ENCODE results near the gene PRIMA1. TPM values are rescaled to one million over a fixed set of nuclear protein-coding genes. Genes with fewer than 3 reads are reported as not detected.

PRIMA1 gene
- total and polyA plus RNA-seq, 4 donors, result 0.38 to 8.9 (median 3.7) TPM

GRCh38 chr14:93716746-93717667 lies 71.3 kb downstream of the PRIMA1 start:
- Histone ChIP-seq H3K27me3 (ENCODE audit: control insufficient read depth in 1 of 2, insufficient read depth in 2 of 2, low read length in 1 of 2) (no peaks in the 10 kb centered on the region), H3K4me3 (ENCODE audit: low read length in 2 of 2) (no peak overlapping the region), H3K36me3 (ENCODE audit: control insufficient read depth in 1 of 2, insufficient read depth in 2 of 2, low read length in 1 of 2) (no peaks in the 10 kb centered on the region), H3K4me1 (ENCODE audit: control insufficient read depth in 1 of 2, insufficient read depth in 2 of 2, low read length in 2 of 2) (no peaks in the 10 kb centered on the region), H3K27ac (ENCODE audit: low read depth in 1 of 2, low read length in 2 of 2) (no peak overlapping the region), H3K9me3 (ENCODE audit: control insufficient read depth, low read length) (no peaks in the 10 kb centered on the region)
- DNase-seq (peak in 1 of 2 donors; percentile 67), ATAC-seq (ENCODE audit: low FRiP score) (no peak)
- WGBS, 2 donors, result 92 to 94% methylated on average over 14 of the region's 14 CpGs
- intact Hi-C loops (cut with DNase I), result no loop called here

GRCh38 chr14:93716002-93716745 lies 72.1 kb downstream of the PRIMA1 start:
- no peak for ATAC-seq (ENCODE audit: low FRiP score)
- Histone ChIP-seq H3K9me3 (ENCODE audit: control insufficient read depth, low read length) (no peaks in the 10 kb centered on the region), H3K4me1 (ENCODE audit: control insufficient read depth in 1 of 2, insufficient read depth in 2 of 2, low read length in 2 of 2) (no peaks in the 10 kb centered on the region), H3K27me3 (ENCODE audit: control insufficient read depth in 1 of 2, insufficient read depth in 2 of 2, low read length in 1 of 2) (no peaks in the 10 kb centered on the region), H3K36me3 (ENCODE audit: control insufficient read depth in 1 of 2, insufficient read depth in 2 of 2, low read length in 1 of 2) (no peaks in the 10 kb centered on the region), H3K4me3 (ENCODE audit: low read length in 2 of 2) (no peak overlapping the region), H3K27ac (ENCODE audit: low read depth in 1 of 2, low read length in 2 of 2) (no peak overlapping the region)
- WGBS, 2 donors, result 91 to 93% methylated on average over 8 of the region's 8 CpGs
- no peak for DNase-seq
- intact Hi-C loops (cut with DNase I), result no loop called here

GRCh38 chr14:93715279-93715927 lies 72.9 kb downstream of the PRIMA1 start:
- intact Hi-C loops (cut with DNase I), result no loop called here
- ATAC-seq (ENCODE audit: low FRiP score) (no peak), DNase-seq (peak in 1 of 2 donors; percentile 63)
- H3K36me3 ChIP-seq (ENCODE audit: control insufficient read depth in 1 of 2, insufficient read depth in 2 of 2, low read length in 1 of 2), result no peaks in the 10 kb centered on the region
- no peaks in the 10 kb centered on the region for H3K9me3 ChIP-seq (ENCODE audit: control insufficient read depth, low read length)
- H3K4me1 ChIP-seq (ENCODE audit: control insufficient read depth in 1 of 2, insufficient read depth in 2 of 2, low read length in 2 of 2), result no peaks in the 10 kb centered on the region
- no peak overlapping the region for H3K27ac ChIP-seq (ENCODE audit: low read depth in 1 of 2, low read length in 2 of 2)
- no peak overlapping the region for H3K4me3 ChIP-seq (ENCODE audit: low read length in 2 of 2)
- no peaks in the 10 kb centered on the region for H3K27me3 ChIP-seq (ENCODE audit: control insufficient read depth in 1 of 2, insufficient read depth in 2 of 2, low read length in 1 of 2)
- WGBS, 2 donors, result 62 to 63% methylated on average over 13 of the region's 13 CpGs

- Histone ChIP-seq H3K27me3 (ENCODE audit: control insufficient read depth in 1 of 2, insufficient read depth in 2 of 2, low read length in 1 of 2) (no peaks in the 10 kb centered on the region), H3K4me3 (ENCODE audit: low read length in 2 of 2) (no peak overlapping the region), H3K27ac (ENCODE audit: low read depth in 1 of 2, low read length in 2 of 2) (no peak overlapping the region), H3K9me3 (ENCODE audit: control insufficient read depth, low read length) (no peaks in the 10 kb centered on the region), H3K4me1 (ENCODE audit: control insufficient read depth in 1 of 2, insufficient read depth in 2 of 2, low read length in 2 of 2) (no peaks in the 10 kb centered on the region), H3K36me3 (ENCODE audit: control insufficient read depth in 1 of 2, insufficient read depth in 2 of 2, low read length in 1 of 2) (no peaks in the 10 kb centered on the region)
- intact Hi-C loops (cut with DNase I), result no loop called here
- 77% methylated on average over 7 of the region's 7 CpGs for whole genome bisulfite sequencing, 2 donors
- ATAC-seq (ENCODE audit: low FRiP score) (no peak), DNase-seq (no peak)
Measured at GRCh38 chr14:93714605-93715004, 73.7 kb downstream of the PRIMA1 start.

GRCh38 chr14:93713726-93714405 lies 74.4 kb downstream of the PRIMA1 start:
- Histone ChIP-seq H3K4me3 (ENCODE audit: low read length in 2 of 2) (no peak overlapping the region), H3K27me3 (ENCODE audit: control insufficient read depth in 1 of 2, insufficient read depth in 2 of 2, low read length in 1 of 2) (no peaks in the 10 kb centered on the region), H3K9me3 (ENCODE audit: control insufficient read depth, low read length) (no peaks in the 10 kb centered on the region), H3K27ac (ENCODE audit: low read depth in 1 of 2, low read length in 2 of 2) (no peak overlapping the region), H3K4me1 (ENCODE audit: control insufficient read depth in 1 of 2, insufficient read depth in 2 of 2, low read length in 2 of 2) (no peaks in the 10 kb centered on the region), H3K36me3 (ENCODE audit: control insufficient read depth in 1 of 2, insufficient read depth in 2 of 2, low read length in 1 of 2) (no peaks in the 10 kb centered on the region)
- DNase-seq (no peak), ATAC-seq (ENCODE audit: low FRiP score) (no peak)
- 64% methylated on average over 13 of the region's 13 CpGs for WGBS, 2 donors
- intact Hi-C loops (cut with DNase I), result no loop called here

- DNase-seq (no peak), ATAC-seq (ENCODE audit: low FRiP score) (no peak)
- no peak overlapping the region for H3K27ac ChIP-seq (ENCODE audit: low read depth in 1 of 2, low read length in 2 of 2)
- no peaks in the 10 kb centered on the region for H3K27me3 ChIP-seq (ENCODE audit: control insufficient read depth in 1 of 2, insufficient read depth in 2 of 2, low read length in 1 of 2)
- H3K4me3 ChIP-seq (ENCODE audit: low read length in 2 of 2), result no peak overlapping the region
- 53 to 54% methylated on average over 18 of the region's 18 CpGs for WGBS, 2 donors
- intact Hi-C loops (cut with DNase I), result no loop called here
- H3K4me1 ChIP-seq (ENCODE audit: control insufficient read depth in 1 of 2, insufficient read depth in 2 of 2, low read length in 2 of 2), result no peaks in the 10 kb centered on the region
- H3K36me3 ChIP-seq (ENCODE audit: control insufficient read depth in 1 of 2, insufficient read depth in 2 of 2, low read length in 1 of 2), result no peaks in the 10 kb centered on the region
- H3K9me3 ChIP-seq (ENCODE audit: control insufficient read depth, low read length), result no peaks in the 10 kb centered on the region
Measured at GRCh38 chr14:93712838-93713724, 75.2 kb downstream of the PRIMA1 start.

GRCh38 chr14:93712079-93712837 lies 76.0 kb downstream of the PRIMA1 start:
- H3K4me1 ChIP-seq (ENCODE audit: control insufficient read depth in 1 of 2, insufficient read depth in 2 of 2, low read length in 2 of 2), result no peaks in the 10 kb centered on the region
- ATAC-seq (ENCODE audit: low FRiP score) (no peak), DNase-seq (no peak)
- no peaks in the 10 kb centered on the region for H3K27me3 ChIP-seq (ENCODE audit: control insufficient read depth in 1 of 2, insufficient read depth in 2 of 2, low read length in 1 of 2)
- H3K9me3 ChIP-seq (ENCODE audit: control insufficient read depth, low read length), result no peaks in the 10 kb centered on the region
- H3K27ac ChIP-seq (ENCODE audit: low read depth in 1 of 2, low read length in 2 of 2), result no peak overlapping the region
- intact Hi-C loops (cut with DNase I), result no loop called here
- no peak overlapping the region for H3K4me3 ChIP-seq (ENCODE audit: low read length in 2 of 2)
- 61 to 63% methylated on average over 9 of the region's 9 CpGs for WGBS, 2 donors
- no peaks in the 10 kb centered on the region for H3K36me3 ChIP-seq (ENCODE audit: control insufficient read depth in 1 of 2, insufficient read depth in 2 of 2, low read length in 1 of 2)

Measured in aorta (tissue), 5 donors.